ENCODE results near the gene NOS1AP.

The NOS1AP gene

DNA sequence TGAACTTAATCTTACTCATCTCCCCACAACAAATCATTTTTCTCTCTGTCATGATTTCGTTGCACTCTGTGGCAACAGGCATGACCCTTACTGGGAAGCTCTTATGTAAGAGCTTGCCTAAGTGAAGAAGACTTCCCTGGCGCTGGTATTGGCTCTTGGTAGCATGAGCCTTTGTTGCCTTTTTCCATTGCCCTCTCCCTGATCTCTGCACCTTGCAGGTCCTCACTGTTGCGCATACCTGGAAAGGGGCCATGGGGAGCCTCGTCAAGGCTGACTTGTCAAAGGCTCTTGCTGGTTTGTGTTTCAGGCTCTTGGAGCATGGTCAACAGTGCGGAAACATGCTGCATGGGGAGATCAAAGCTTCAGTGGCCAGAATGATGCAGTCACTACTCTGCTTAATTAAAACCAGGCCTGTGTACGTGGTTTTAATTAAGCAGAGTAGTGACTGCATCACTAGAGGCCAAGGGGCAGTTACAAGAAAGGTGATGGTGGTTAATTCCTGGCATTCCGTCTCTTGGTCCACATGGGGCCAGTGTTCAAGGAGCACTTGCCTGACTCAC, 165.8 kb downstream of the NOS1AP start:
- Histone ChIP-seq H3K9me3 (ENCODE audit: low read length) (no peaks in the 10 kb centered on the region), H3K27me3 (ENCODE audit: insufficient read depth, low read length) (no peaks in the 10 kb centered on the region), H3F3A (ENCODE audit: insufficient read depth, low read length) (no peaks in the 10 kb centered on the region), H4K20me1 (ENCODE audit: insufficient read depth, low read length) (no peaks in the 10 kb centered on the region), H3K27ac (ENCODE audit: low read depth, low read length, poor library complexity, severe bottlenecking) (no peak overlapping the region), H3K9ac (ENCODE audit: low read length) (no peak overlapping the region), H3K36me3 (ENCODE audit: insufficient read depth, low read length) (no peaks in the 10 kb centered on the region), H3K79me2 (ENCODE audit: insufficient read depth, low read length) (no peaks in the 10 kb centered on the region), H3K4me1 (ENCODE audit: insufficient read depth, low read length, severe bottlenecking) (no peaks in the 10 kb centered on the region), H3K9me2 (ENCODE audit: low read depth, low read length) (no peaks in the 10 kb centered on the region), H3K4me2 (ENCODE audit: low read length) (no peak overlapping the region), H2AFZ (ENCODE audit: low read length) (no peak overlapping the region), H3K4me3 (ENCODE audit: low read depth, low read length, poor library complexity, severe bottlenecking) (no peak overlapping the region)
- TF ChIP-seq, protein P1, sequence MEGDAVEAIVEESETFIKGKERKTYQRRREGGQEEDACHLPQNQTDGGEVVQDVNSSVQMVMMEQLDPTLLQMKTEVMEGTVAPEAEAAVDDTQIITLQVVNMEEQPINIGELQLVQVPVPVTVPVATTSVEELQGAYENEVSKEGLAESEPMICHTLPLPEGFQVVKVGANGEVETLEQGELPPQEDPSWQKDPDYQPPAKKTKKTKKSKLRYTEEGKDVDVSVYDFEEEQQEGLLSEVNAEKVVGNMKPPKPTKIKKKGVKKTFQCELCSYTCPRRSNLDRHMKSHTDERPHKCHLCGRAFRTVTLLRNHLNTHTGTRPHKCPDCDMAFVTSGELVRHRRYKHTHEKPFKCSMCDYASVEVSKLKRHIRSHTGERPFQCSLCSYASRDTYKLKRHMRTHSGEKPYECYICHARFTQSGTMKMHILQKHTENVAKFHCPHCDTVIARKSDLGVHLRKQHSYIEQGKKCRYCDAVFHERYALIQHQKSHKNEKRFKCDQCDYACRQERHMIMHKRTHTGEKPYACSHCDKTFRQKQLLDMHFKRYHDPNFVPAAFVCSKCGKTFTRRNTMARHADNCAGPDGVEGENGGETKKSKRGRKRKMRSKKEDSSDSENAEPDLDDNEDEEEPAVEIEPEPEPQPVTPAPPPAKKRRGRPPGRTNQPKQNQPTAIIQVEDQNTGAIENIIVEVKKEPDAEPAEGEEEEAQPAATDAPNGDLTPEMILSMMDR (IDR thresholded peaks at IDR 0.05; ENCODE audit: low read length), result no peak
- TF ChIP-seq EZH2 (IDR thresholded peaks at IDR 0.05; ENCODE audit: borderline replicate concordance, low read length), result no peak

DNA sequence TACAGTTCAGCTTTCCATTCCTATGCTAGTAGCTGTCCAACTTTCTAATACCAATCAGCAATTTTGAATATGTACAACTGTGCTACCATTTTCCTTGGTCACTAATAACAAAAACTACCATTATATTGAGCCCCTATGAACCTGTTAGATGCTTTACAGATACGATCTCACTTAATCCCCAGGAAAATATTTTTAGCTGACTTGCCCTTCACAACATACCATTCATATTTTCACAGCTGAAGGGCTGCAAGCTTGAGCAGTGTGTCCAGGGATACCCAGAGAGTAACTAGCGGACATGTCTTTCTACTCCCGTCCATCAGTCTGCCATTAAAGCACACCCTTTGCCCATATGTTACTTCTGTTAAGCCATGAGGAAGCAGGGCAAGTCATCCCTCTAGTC, 166.7 kb downstream of the NOS1AP start:
- no peaks in the 10 kb centered on the region for H3K9me2 ChIP-seq (ENCODE audit: low read depth, low read length)
- no peak overlapping the region for H3K27ac ChIP-seq (ENCODE audit: low read depth, low read length, poor library complexity, severe bottlenecking)
- H3K4me2 ChIP-seq (ENCODE audit: low read length), result no peak overlapping the region
- no peak overlapping the region for H2AFZ ChIP-seq (ENCODE audit: low read length)
- H3K4me3 ChIP-seq (ENCODE audit: low read depth, low read length, poor library complexity, severe bottlenecking), result no peak overlapping the region
- 0 out of 2 replicates have a peak, but pooled peaks cover 4% of the 10 kb centered on the region for H3K27me3 ChIP-seq (ENCODE audit: insufficient read depth, low read length)
- no peaks in the 10 kb centered on the region for H3K36me3 ChIP-seq (ENCODE audit: insufficient read depth, low read length)
- no peaks in the 10 kb centered on the region for H3K9me3 ChIP-seq (ENCODE audit: low read length)
- H3K9ac ChIP-seq (ENCODE audit: low read length), result no peak overlapping the region
- H3K4me1 ChIP-seq (ENCODE audit: insufficient read depth, low read length, severe bottlenecking), result no peaks in the 10 kb centered on the region
- no peaks in the 10 kb centered on the region for H3K79me2 ChIP-seq (ENCODE audit: insufficient read depth, low read length)
- TF ChIP-seq, protein P1 (IDR thresholded peaks at IDR 0.05; ENCODE audit: low read length), result no peak
- no peak for TF ChIP-seq EZH2 (IDR thresholded peaks at IDR 0.05; ENCODE audit: borderline replicate concordance, low read length)
- H4K20me1 ChIP-seq (ENCODE audit: insufficient read depth, low read length), result no peaks in the 10 kb centered on the region
- H3F3A ChIP-seq (ENCODE audit: insufficient read depth, low read length), result no peaks in the 10 kb centered on the region

DNA sequence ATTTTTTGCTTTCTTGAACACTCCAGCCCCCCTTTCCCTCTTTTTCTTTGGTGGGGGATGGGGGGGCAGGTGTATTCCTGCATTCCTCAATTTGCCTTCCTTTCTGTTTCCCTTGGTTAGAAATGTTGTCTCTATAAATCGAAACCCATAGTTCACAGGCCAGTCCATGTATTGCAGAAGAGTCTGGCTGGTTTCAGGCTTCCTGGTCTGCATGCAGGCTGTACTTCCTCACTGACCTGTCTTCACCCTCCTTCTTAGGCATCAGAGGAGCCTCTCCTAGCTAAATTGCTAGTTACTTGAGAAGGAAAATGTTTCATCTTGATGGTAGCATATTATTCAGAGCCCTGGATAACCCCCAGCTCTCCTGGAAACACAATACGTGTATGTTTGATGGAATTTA, 167.1 kb downstream of the NOS1AP start:
- Histone ChIP-seq H3K27me3 (ENCODE audit: insufficient read depth, low read length) (0 out of 2 replicates have a peak, but pooled peaks cover 4% of the 10 kb centered on the region), H3K27ac (ENCODE audit: low read depth, low read length, poor library complexity, severe bottlenecking) (no peak overlapping the region), H3K9me3 (ENCODE audit: low read length) (no peaks in the 10 kb centered on the region), H3K36me3 (ENCODE audit: insufficient read depth, low read length) (no peaks in the 10 kb centered on the region), H2AFZ (ENCODE audit: low read length) (no peak overlapping the region), H3K4me3 (ENCODE audit: low read depth, low read length, poor library complexity, severe bottlenecking) (no peak overlapping the region), H3K79me2 (ENCODE audit: insufficient read depth, low read length) (no peaks in the 10 kb centered on the region), H4K20me1 (ENCODE audit: insufficient read depth, low read length) (no peaks in the 10 kb centered on the region), H3F3A (ENCODE audit: insufficient read depth, low read length) (no peaks in the 10 kb centered on the region), H3K4me1 (ENCODE audit: insufficient read depth, low read length, severe bottlenecking) (no peaks in the 10 kb centered on the region), H3K9me2 (ENCODE audit: low read depth, low read length) (no peaks in the 10 kb centered on the region), H3K9ac (ENCODE audit: low read length) (no peak overlapping the region), H3K4me2 (ENCODE audit: low read length) (no peak overlapping the region)
- TF ChIP-seq, protein P1 (IDR thresholded peaks at IDR 0.05; ENCODE audit: low read length), result no peak
- no peak for TF ChIP-seq EZH2 (IDR thresholded peaks at IDR 0.05; ENCODE audit: borderline replicate concordance, low read length)

Measured in OCI-LY1 (cell line).